HG03139 (cell line): ENCODE results near the gene OSM.

ENCODE experiments used
- ATAC-seq: cut with Tn5 transposase; IDR thresholded peaks from one replicate; pipeline ENCODE4 v1.9.1; 2021; ENCODE audit not compliant: unreplicated experiment

The OSM gene

GRCh38 chr22:30266445-30267381, at the start of gene OSM:
TSS of gene OSM (minus strand) at chr22:30266851. CDS start at chr22:30266799, 52 bp downstream.
- no peak for ATAC-seq

- no peak for ATAC-seq
These were observed 49.4 kb upstream of the OSM start for GRCh38 chr22:30315962-30316576.

GRCh38 chr22:30314915-30315314, 48.3 kb upstream of the OSM start:
- no peak for ATAC-seq

- no peak for ATAC-seq
These were observed 47.1 kb upstream of the OSM start for GRCh38 chr22:30313527-30314363.

GRCh38 chr22:30312053-30312452, 45.4 kb upstream of the OSM start:
- ATAC-seq = no peak

GRCh38 chr22:30310881-30311771, 44.5 kb upstream of the OSM start:
- no peak for ATAC-seq

- no peak for ATAC-seq
These were observed 43.5 kb upstream of the OSM start for GRCh38 chr22:30309951-30310741.

GRCh38 chr22:30308518-30309230, 42.0 kb upstream of the OSM start:
- ATAC-seq = no peak

- ATAC-seq = no peak
These were observed 41.4 kb upstream of the OSM start for GRCh38 chr22:30308093-30308492.

- ATAC-seq = no peak
These were observed 40.5 kb upstream of the OSM start for GRCh38 chr22:30307041-30307574.

- ATAC-seq = no peak
These were observed 40.0 kb upstream of the OSM start for GRCh38 chr22:30306627-30307011.

GRCh38 chr22:30305906-30306626, 39.4 kb upstream of the OSM start:
- ATAC-seq = no peak

GRCh38 chr22:30305519-30305905, 38.9 kb upstream of the OSM start:
- ATAC-seq = no peak

- no peak for ATAC-seq
These were observed 38.0 kb upstream of the OSM start for GRCh38 chr22:30304495-30305244.

- ATAC-seq = no peak
These were observed 36.1 kb upstream of the OSM start for GRCh38 chr22:30302810-30303138.

- no peak for ATAC-seq
These were observed 35.6 kb upstream of the OSM start for GRCh38 chr22:30301995-30302809.

- no peak for ATAC-seq
These were observed 32.7 kb upstream of the OSM start for GRCh38 chr22:30299322-30299721.
